Panc1 (cell line): Measurements from ENCODE around the gene FGFRL1. TPM values are rescaled to one million over a fixed set of nuclear protein-coding genes. Genes with fewer than 3 reads are reported as not detected.
A peak's percentile ranks its signal among the peaks of the same experiment; 100 is the strongest.

Source experiments
- ATAC-seq: fragments of 200-7000 bp; cut with Tn5 transposase; 2 replicates; pipeline ENCODE4 v1.9.1; 2020; ENCODE audit warnings: mild to moderate bottlenecking, moderate library complexity
- BruUV-seq: library from RNA; stranded (reverse); fragments of 400-500 nt; replicated peaks from 2 replicates; lab custom pipeline; 2021; lab: Mats Ljungman, UMichigan
- CTCF ChIA-PET: fragments of 300-600 bp; sonication (Branson Sonifier 250); formaldehyde crosslinking; loops from one replicate; lab custom pipeline; 2022; ENCODE audit warnings: antibody characterized with exemption; lab: Charles Lee
- POLR2A ChIA-PET: fragments of 300-600 bp; sonication (Branson Sonifier 250); formaldehyde crosslinking; loops from one replicate; lab custom pipeline; 2022; ENCODE audit warnings: antibody characterized with exemption; lab: Charles Lee
- DNase-seq: peaks from one replicate; pipeline ENCODE4 v3.0.0-alpha.2; 2010; ENCODE audit warnings: low read depth, low spot score
- H3K27ac ChIP-seq: 2 replicates; pipeline ENCODE4 v1.5.1; 2011; ENCODE audit warnings: mild to moderate bottlenecking, low read length, inconsistent platforms
- H3K27me3 ChIP-seq: fragments of 200-500 bp; sonication (Bioruptor generic); 2 replicates; pipeline ENCODE4 v1.6.0; 2014; ENCODE audit warnings: low read length, inconsistent platforms; ENCODE audit not compliant: control insufficient read depth, insufficient read depth
- H3K36me3 ChIP-seq: fragments of 200-500 bp; sonication (Bioruptor generic); 2 replicates; pipeline ENCODE4 v1.5.1; 2014; ENCODE audit warnings: inconsistent platforms, mild to moderate bottlenecking, low read length, moderate library complexity; ENCODE audit not compliant: control insufficient read depth, insufficient read depth
- H3K4me1 ChIP-seq: 2 replicates; pipeline ENCODE4 v1.5.1; 2011; ENCODE audit warnings: inconsistent platforms, mild to moderate bottlenecking, low read length, moderate library complexity; ENCODE audit not compliant: control insufficient read depth, insufficient read depth
- H3K4me3 ChIP-seq, 2 experiments: 2 replicates each; pipeline ENCODE4 v1.5.1; 2011 to 2012; ENCODE audit warnings: low read depth in 2 of 2, low read length in 2 of 2, mild to moderate bottlenecking in 2 of 2, inconsistent platforms in 1 of 2, moderate library complexity in 1 of 2
- H3K9me3 ChIP-seq: fragments of 200-500 bp; sonication (Bioruptor generic); 2 replicates; pipeline ENCODE4 v1.5.1; 2014; ENCODE audit warnings: low read depth, mild to moderate bottlenecking, inconsistent platforms, low read length, moderate library complexity; ENCODE audit not compliant: control insufficient read depth, insufficient read depth
- POLR2AphosphoS5 ChIP-seq: IDR thresholded peaks from 2 replicates; pipeline ENCODE4 v1.6.1; 2012; ENCODE audit warnings: mild to moderate bottlenecking, low read depth, low read length, moderate library complexity
- SIN3A ChIP-seq: IDR thresholded peaks from 2 replicates; pipeline ENCODE4 v1.6.1; 2012; ENCODE audit warnings: low read depth, mild to moderate bottlenecking, low read length, moderate library complexity, borderline replicate concordance; ENCODE audit not compliant: insufficient read depth
- TCF7L2 ChIP-seq: IDR thresholded peaks from 2 replicates; pipeline ENCODE4 v1.6.1; 2011; ENCODE audit warnings: mild to moderate bottlenecking, low read depth, low read length, inconsistent platforms
- in situ Hi-C: cut with HindIII; loops from 2 replicates; pipeline ENCODE4 v1.10.0; 2016; ENCODE audit warnings: low sequenced_read_pairs, low pct_unique_long_range_greater_than_20kb
- intact Hi-C: fragments of 100-400 bp; cut with micrococcal nuclease; formaldehyde crosslinking; loops from one replicate; pipeline ENCODE4 v1.10.0; 2022; ENCODE audit not compliant: unreplicated experiment
- total RNA-seq: library from RNA; stranded (reverse); gene quantifications from one replicate; pipeline ENCODE4 v1.2.1, GENCODE V29; 2021; ENCODE audit not compliant: unreplicated experiment
- TF ChIP-seq, protein P1 (sequence below): fragments of 450-650 bp; IDR thresholded peaks from 2 replicates; pipeline ENCODE4 v1.5.1; 2017; ENCODE audit warnings: mild to moderate bottlenecking
- TF ChIP-seq, protein P2 (sequence below), 2 experiments: IDR thresholded peaks; 2 replicates each; pipeline ENCODE4 v1.6.1; 2011 to 2012; ENCODE audit warnings: low read depth in 2 of 2, control low read depth in 1 of 2, low read length in 1 of 2, mild to moderate bottlenecking in 1 of 2, moderate library complexity in 1 of 2; ENCODE audit not compliant: insufficient read depth in 1 of 2

FGFRL1 gene
- total RNA-seq, 1 experiment from 2014 or later: 43.1 TPM

DNA sequence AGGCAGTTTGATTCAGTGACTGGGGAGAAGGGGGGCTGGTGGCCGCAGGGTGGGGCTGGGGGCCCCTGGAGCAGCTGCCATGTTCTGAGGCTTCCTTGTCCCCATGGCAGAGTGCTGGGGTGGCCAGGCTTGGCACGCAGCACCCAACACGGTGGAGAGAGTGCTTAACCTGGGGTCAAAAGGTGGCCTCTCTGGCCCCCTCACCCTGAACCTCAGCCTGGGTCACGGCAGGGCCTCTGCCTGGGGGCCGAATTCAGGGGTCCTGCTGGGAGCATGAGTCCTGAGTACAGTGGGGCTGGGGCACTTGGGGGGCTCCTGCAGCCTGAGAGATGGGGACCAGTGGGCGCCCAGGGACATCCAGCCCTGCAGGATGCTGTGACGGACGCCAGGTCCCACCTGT lies 19.9 kb downstream of the FGFRL1 start:
- H3K27ac ChIP-seq: no peak overlapping the region
- POLR2A ChIA-PET: no interaction called here
- TF ChIP-seq SIN3A (no peak), POLR2AphosphoS5 (no peak), TCF7L2 (no peak)
- TF ChIP-seq, protein P1, sequence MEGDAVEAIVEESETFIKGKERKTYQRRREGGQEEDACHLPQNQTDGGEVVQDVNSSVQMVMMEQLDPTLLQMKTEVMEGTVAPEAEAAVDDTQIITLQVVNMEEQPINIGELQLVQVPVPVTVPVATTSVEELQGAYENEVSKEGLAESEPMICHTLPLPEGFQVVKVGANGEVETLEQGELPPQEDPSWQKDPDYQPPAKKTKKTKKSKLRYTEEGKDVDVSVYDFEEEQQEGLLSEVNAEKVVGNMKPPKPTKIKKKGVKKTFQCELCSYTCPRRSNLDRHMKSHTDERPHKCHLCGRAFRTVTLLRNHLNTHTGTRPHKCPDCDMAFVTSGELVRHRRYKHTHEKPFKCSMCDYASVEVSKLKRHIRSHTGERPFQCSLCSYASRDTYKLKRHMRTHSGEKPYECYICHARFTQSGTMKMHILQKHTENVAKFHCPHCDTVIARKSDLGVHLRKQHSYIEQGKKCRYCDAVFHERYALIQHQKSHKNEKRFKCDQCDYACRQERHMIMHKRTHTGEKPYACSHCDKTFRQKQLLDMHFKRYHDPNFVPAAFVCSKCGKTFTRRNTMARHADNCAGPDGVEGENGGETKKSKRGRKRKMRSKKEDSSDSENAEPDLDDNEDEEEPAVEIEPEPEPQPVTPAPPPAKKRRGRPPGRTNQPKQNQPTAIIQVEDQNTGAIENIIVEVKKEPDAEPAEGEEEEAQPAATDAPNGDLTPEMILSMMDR: no peak
- TF ChIP-seq, protein P2, sequence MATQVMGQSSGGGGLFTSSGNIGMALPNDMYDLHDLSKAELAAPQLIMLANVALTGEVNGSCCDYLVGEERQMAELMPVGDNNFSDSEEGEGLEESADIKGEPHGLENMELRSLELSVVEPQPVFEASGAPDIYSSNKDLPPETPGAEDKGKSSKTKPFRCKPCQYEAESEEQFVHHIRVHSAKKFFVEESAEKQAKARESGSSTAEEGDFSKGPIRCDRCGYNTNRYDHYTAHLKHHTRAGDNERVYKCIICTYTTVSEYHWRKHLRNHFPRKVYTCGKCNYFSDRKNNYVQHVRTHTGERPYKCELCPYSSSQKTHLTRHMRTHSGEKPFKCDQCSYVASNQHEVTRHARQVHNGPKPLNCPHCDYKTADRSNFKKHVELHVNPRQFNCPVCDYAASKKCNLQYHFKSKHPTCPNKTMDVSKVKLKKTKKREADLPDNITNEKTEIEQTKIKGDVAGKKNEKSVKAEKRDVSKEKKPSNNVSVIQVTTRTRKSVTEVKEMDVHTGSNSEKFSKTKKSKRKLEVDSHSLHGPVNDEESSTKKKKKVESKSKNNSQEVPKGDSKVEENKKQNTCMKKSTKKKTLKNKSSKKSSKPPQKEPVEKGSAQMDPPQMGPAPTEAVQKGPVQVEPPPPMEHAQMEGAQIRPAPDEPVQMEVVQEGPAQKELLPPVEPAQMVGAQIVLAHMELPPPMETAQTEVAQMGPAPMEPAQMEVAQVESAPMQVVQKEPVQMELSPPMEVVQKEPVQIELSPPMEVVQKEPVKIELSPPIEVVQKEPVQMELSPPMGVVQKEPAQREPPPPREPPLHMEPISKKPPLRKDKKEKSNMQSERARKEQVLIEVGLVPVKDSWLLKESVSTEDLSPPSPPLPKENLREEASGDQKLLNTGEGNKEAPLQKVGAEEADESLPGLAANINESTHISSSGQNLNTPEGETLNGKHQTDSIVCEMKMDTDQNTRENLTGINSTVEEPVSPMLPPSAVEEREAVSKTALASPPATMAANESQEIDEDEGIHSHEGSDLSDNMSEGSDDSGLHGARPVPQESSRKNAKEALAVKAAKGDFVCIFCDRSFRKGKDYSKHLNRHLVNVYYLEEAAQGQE (IDR thresholded peaks at IDR 0.05; ENCODE audit: insufficient read depth in 1 of 2, low read depth in 2 of 2, low read length in 1 of 2): no peak
- no peak for ATAC-seq
- H3K9me3 ChIP-seq: no peaks in the 10 kb centered on the region
- intact Hi-C loops (no loop called here), in situ Hi-C loops (no loop called here)
- peaks cover 16% of the 10 kb centered on the region for H3K4me1 ChIP-seq
- CTCF ChIA-PET: no interaction called here
- no peaks in the 10 kb centered on the region for H3K36me3 ChIP-seq
- no peaks in the 10 kb centered on the region for H3K27me3 ChIP-seq
- no TSS peak for BruUV-seq
- H3K4me3 ChIP-seq: no peak overlapping the region
- DNase-seq: no peak

DNA sequence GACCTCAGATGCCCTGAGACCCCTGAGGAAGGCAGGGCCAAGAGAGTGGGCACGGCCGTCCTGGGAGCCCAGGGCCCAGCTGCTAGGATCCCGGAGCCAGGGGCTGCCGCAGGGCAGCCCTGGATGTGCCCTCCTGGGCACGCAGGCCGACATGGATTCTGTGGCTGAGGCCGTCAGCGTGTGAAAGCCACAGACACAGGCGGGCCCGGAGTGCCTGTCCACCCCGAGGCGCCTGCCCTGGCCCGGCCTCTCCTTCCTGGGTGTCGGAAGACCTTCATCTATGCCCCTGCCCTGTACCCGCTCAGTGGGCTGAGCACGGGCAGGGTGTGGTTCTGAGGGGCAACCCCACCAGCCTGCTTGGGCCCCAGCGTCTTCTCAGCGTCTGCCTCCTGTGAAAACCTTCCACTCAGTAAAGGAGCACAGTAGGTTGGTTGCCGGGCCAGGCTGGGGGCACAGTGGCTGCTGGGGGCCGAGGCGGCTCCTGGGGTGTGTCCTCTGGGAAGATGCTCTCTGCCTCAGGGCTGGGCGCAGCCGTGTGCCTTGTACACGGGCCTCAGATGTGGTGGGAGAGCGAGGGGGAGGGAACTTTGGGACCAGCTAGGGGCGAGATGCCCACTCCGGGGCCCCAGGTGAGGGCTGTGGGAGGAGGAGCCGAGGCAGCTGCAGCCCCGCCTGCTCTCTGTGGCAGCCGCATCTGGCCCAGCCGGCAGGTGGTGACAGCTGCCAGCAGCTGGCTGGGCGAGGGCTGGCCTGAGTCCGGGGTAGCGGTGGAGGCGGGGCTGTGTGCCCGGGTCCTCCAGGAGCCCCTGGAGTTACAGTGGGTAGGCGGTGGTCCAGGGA lies 20.8 kb downstream of the FGFRL1 start:
- no TSS peak for BruUV-seq
- intact Hi-C loops: no loop called here
- no peak overlapping the region for H3K4me3 ChIP-seq
- in situ Hi-C loops: no loop called here
- no peaks in the 10 kb centered on the region for H3K36me3 ChIP-seq
- ChIA-PET CTCF (interaction anchor here (0.7 kb wide), 1 partner anchor 37 kb away, joined by 3 read pairs; no protein-coding TSS in a partner anchor), POLR2A (no interaction called here)
- TF ChIP-seq POLR2AphosphoS5: no peak
- TF ChIP-seq, protein P2 (IDR thresholded peaks at IDR 0.05; ENCODE audit: insufficient read depth in 1 of 2, low read depth in 2 of 2, low read length in 1 of 2): no peak
- TF ChIP-seq, protein P1: no peak
- TF ChIP-seq SIN3A: no peak
- TF ChIP-seq TCF7L2: no peak
- no peaks in the 10 kb centered on the region for H3K27me3 ChIP-seq
- H3K9me3 ChIP-seq: no peaks in the 10 kb centered on the region
- 0 out of 2 replicates have a peak, but pooled peaks have one; percentile 32 for ATAC-seq
- no peak for DNase-seq
- no peak overlapping the region for H3K27ac ChIP-seq
- peaks cover 24% of the 10 kb centered on the region for H3K4me1 ChIP-seq
